HepG2 (cell line): ENCODE results near the gene TUT1. TPM values are rescaled to one million over a fixed set of nuclear protein-coding genes. Genes with fewer than 3 reads are reported as not detected.

ENCODE experiments used
- GATA4 ChIP-seq: sonication (generic); IDR thresholded peaks from 2 replicates; pipeline ENCODE4 v1.6.1; 2016; ENCODE audit warnings: antibody characterized with exemption, low read depth, borderline replicate concordance
- HNRNPLL ChIP-seq: fragments of 200-400 bp; formaldehyde crosslinking; IDR thresholded peaks from 2 replicates; pipeline ENCODE4 v1.6.1; 2017; ENCODE audit warnings: mild to moderate bottlenecking, low read depth, low read length; ENCODE audit not compliant: poor library complexity, severe bottlenecking
- SP5 ChIP-seq: IDR thresholded peaks from 2 replicates; pipeline ENCODE4 v1.6.1; 2016; ENCODE audit warnings: low read depth, borderline replicate concordance
- ZNF256 ChIP-seq: sonication (generic); formaldehyde crosslinking; conservative IDR thresholded peaks from 2 replicates; pipeline ENCODE4 v1.4.0; 2020; ENCODE audit warnings: missing genetic modification reagents
- ZNF333 ChIP-seq: sonication (generic); formaldehyde crosslinking; IDR thresholded peaks from 2 replicates; pipeline ENCODE4 v1.4.0; 2020; ENCODE audit warnings: mild to moderate bottlenecking, missing genetic modification reagents, borderline replicate concordance
- ZNF879 ChIP-seq: sonication (generic); formaldehyde crosslinking; IDR thresholded peaks from 2 replicates; pipeline ENCODE4 v1.8.1; 2023; ENCODE audit warnings: missing genetic modification reagents
- polyA plus RNA-seq, 8 experiments: library from polyadenylated mRNA; depleted of rRNA in 3 of 8; stranded (reverse) in 7 of 8; unstranded in 1 of 8; fragments of >200 nt; fragmentation: Illumina TruSeq in 4 of 8; extraction: Trizol in 4 of 8; gene quantifications; 2 replicates each; pipeline versions ENCODE4 v1.2.1 to v1.2.3, GENCODE V29; 2011 to 2016; ENCODE audit warnings: low read depth in 4 of 8, missing spikeins in 1 of 8, mixed read lengths in 1 of 8; ENCODE audit not compliant: insufficient read depth in 1 of 8
- total RNA-seq, 5 experiments: library from RNA; depleted of rRNA; stranded (reverse); fragments of >200 nt; fragmentation: Illumina TruSeq; extraction: Trizol; gene quantifications; 2 replicates each; pipeline ENCODE4 v1.2.3, GENCODE V29; 2016; ENCODE audit warnings: low read depth in 1 of 5
- TF ChIP-seq, protein P1 (sequence below): sonication (generic); formaldehyde crosslinking; IDR thresholded peaks from 2 replicates; pipeline ENCODE4 v1.5.1; 2020; ENCODE audit warnings: mild to moderate bottlenecking, missing genetic modification reagents
- TF ChIP-seq, protein P2 (sequence below): sonication (generic); formaldehyde crosslinking; conservative IDR thresholded peaks from 2 replicates; pipeline ENCODE4 v1.8.0; 2022; ENCODE audit warnings: missing genetic modification reagents
- TF ChIP-seq, protein P3 (sequence below): sonication (generic); formaldehyde crosslinking; IDR thresholded peaks from 2 replicates; pipeline ENCODE4 v1.8.1; 2023; ENCODE audit warnings: mild to moderate bottlenecking, moderate library complexity, missing genetic modification reagents
- TF ChIP-seq, protein P4 (sequence below): sonication (generic); formaldehyde crosslinking; IDR thresholded peaks from 2 replicates; pipeline ENCODE4 v1.5.0; 2020; ENCODE audit warnings: missing genetic modification reagents
- TF ChIP-seq, protein P5 (sequence below): sonication (generic); formaldehyde crosslinking; IDR thresholded peaks from 2 replicates; pipeline ENCODE4 v1.5.1; 2020; ENCODE audit warnings: missing genetic modification reagents, mild to moderate bottlenecking, borderline replicate concordance
- TF ChIP-seq, protein P6 (sequence below): sonication (generic); formaldehyde crosslinking; IDR thresholded peaks from 2 replicates; pipeline ENCODE4 v1.9.0; 2021; ENCODE audit warnings: missing genetic modification reagents, borderline replicate concordance
- TF ChIP-seq, protein P7 (sequence below): sonication (generic); formaldehyde crosslinking; IDR thresholded peaks from 2 replicates; pipeline ENCODE4 v1.4.0; 2020; ENCODE audit warnings: missing genetic modification reagents

TUT1 gene
- total and polyA plus RNA-seq, 2 of the 13 experiments (the other 11 are each of a cell fraction or from before 2014, with no cell fraction given): 9.7 to 14.3 TPM

DNA sequence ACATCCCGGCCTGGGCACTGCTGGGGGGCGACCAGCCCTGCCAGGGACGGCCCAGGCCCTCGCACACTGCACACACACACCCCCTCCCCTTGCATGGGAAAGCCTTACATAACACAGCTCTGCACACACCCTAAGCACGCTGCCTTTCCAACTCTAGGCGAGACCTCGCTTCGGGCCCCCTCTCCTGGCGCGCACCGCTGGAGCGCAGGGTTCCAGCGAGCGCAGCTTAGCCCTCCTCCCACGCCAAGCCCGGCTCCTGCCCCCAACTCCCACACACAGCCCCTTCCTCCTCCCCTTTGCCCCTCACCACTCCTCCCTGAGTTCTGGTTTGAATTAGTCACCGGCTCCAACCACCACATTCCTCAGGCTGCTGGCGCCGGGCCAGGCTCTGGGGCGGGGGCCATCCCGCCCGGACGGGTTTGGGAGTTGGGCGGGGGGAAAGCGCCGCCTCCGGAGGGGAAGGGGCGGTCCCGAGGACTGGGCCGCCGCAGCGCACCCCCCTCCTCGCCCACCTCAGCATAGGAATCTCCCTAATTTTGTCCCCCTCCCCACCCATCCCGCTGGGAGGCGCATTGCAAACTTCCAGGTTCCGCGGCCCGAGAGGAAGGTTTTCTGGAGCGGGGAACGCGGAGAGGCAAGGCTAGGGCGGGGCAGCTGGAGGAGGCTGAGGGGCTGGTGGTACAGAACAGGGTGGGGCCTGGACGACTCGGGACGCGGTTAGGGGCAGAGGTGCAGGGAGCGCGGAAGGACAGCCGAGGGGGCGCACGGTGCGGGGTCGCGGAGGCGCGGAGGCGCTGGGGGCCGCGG lies 45.7 kb downstream of the TUT1 start (continued):
- TF ChIP-seq, protein P1, sequence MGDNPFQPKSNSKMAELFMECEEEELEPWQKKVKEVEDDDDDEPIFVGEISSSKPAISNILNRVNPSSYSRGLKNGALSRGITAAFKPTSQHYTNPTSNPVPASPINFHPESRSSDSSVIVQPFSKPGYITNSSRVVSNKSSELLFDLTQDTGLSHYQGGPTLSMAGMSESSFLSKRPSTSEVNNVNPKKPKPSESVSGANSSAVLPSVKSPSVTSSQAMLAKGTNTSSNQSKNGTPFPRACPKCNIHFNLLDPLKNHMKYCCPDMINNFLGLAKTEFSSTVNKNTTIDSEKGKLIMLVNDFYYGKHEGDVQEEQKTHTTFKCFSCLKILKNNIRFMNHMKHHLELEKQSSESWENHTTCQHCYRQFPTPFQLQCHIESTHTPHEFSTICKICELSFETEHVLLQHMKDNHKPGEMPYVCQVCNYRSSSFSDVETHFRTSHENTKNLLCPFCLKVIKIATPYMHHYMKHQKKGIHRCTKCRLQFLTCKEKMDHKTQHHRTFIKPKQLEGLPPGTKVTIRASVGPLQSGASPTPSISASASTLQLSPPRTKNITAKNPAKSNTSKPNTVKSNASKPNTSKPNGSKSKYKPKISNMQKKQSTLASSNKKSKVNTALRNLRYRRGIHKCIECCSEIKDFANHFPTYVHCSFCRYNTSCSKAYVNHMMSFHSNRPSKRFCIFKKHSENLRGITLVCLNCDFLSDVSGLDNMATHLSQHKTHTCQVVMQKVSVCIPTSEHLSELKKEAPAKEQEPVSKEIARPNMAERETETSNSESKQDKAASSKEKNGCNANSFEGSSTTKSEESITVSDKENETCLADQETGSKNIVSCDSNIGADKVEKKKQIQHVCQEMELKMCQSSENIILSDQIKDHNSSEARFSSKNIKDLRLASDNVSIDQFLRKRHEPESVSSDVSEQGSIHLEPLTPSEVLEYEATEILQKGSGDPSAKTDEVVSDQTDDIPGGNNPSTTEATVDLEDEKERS (CRISPR knock-in tag): no peak
- TF ChIP-seq SP5 (CRISPR knock-in tag): peak; percentile 82; the same call in 1 of the 2 replicates
- TF ChIP-seq, protein P2, sequence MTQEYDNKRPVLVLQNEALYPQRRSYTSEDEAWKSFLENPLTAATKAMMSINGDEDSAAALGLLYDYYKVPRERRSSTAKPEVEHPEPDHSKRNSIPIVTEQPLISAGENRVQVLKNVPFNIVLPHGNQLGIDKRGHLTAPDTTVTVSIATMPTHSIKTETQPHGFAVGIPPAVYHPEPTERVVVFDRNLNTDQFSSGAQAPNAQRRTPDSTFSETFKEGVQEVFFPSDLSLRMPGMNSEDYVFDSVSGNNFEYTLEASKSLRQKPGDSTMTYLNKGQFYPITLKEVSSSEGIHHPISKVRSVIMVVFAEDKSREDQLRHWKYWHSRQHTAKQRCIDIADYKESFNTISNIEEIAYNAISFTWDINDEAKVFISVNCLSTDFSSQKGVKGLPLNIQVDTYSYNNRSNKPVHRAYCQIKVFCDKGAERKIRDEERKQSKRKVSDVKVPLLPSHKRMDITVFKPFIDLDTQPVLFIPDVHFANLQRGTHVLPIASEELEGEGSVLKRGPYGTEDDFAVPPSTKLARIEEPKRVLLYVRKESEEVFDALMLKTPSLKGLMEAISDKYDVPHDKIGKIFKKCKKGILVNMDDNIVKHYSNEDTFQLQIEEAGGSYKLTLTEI (CRISPR knock-in tag): no peak
- TF ChIP-seq, protein P3, sequence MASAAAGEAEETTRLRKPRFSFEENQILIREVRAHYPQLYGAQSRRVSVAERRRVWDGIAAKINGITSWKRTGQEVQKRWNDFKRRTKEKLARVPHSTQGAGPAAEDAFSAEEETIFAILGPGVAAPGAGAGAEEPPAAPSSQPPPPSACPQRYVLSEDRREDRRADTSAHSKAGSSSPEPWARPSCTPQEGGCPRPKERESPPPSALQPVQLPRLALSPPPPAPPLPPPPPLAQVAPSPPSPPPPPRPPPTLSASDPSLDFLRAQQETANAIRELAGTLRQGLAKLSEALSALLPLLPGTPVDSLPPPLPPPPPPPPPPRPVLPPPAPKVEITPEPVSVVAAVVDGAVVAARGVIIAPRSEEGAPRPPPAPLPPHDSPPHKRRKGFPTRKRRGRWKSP (CRISPR knock-in tag): no peak; the same call in none of the 2 replicates
- TF ChIP-seq, protein P4, sequence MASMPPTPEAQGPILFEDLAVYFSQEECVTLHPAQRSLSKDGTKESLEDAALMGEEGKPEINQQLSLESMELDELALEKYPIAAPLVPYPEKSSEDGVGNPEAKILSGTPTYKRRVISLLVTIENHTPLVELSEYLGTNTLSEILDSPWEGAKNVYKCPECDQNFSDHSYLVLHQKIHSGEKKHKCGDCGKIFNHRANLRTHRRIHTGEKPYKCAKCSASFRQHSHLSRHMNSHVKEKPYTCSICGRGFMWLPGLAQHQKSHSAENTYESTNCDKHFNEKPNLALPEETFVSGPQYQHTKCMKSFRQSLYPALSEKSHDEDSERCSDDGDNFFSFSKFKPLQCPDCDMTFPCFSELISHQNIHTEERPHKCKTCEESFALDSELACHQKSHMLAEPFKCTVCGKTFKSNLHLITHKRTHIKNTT (CRISPR knock-in tag): no peak
- TF ChIP-seq GATA4: no peak
- TF ChIP-seq, protein P5, sequence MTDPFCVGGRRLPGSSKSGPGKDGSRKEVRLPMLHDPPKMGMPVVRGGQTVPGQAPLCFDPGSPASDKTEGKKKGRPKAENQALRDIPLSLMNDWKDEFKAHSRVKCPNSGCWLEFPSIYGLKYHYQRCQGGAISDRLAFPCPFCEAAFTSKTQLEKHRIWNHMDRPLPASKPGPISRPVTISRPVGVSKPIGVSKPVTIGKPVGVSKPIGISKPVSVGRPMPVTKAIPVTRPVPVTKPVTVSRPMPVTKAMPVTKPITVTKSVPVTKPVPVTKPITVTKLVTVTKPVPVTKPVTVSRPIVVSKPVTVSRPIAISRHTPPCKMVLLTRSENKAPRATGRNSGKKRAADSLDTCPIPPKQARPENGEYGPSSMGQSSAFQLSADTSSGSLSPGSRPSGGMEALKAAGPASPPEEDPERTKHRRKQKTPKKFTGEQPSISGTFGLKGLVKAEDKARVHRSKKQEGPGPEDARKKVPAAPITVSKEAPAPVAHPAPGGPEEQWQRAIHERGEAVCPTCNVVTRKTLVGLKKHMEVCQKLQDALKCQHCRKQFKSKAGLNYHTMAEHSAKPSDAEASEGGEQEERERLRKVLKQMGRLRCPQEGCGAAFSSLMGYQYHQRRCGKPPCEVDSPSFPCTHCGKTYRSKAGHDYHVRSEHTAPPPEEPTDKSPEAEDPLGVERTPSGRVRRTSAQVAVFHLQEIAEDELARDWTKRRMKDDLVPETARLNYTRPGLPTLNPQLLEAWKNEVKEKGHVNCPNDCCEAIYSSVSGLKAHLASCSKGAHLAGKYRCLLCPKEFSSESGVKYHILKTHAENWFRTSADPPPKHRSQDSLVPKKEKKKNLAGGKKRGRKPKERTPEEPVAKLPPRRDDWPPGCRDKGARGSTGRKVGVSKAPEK (CRISPR knock-in tag): peak; percentile 47; the same call in 1 of the 2 replicates
- peak; percentile 64 for TF ChIP-seq HNRNPLL
- TF ChIP-seq, protein P6, sequence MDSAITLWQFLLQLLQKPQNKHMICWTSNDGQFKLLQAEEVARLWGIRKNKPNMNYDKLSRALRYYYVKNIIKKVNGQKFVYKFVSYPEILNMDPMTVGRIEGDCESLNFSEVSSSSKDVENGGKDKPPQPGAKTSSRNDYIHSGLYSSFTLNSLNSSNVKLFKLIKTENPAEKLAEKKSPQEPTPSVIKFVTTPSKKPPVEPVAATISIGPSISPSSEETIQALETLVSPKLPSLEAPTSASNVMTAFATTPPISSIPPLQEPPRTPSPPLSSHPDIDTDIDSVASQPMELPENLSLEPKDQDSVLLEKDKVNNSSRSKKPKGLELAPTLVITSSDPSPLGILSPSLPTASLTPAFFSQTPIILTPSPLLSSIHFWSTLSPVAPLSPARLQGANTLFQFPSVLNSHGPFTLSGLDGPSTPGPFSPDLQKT (CRISPR knock-in tag): no peak
- TF ChIP-seq ZNF333 (CRISPR knock-in tag): no peak
- TF ChIP-seq ZNF879 (CRISPR knock-in tag): peak; percentile 79
- TF ChIP-seq, protein P7, sequence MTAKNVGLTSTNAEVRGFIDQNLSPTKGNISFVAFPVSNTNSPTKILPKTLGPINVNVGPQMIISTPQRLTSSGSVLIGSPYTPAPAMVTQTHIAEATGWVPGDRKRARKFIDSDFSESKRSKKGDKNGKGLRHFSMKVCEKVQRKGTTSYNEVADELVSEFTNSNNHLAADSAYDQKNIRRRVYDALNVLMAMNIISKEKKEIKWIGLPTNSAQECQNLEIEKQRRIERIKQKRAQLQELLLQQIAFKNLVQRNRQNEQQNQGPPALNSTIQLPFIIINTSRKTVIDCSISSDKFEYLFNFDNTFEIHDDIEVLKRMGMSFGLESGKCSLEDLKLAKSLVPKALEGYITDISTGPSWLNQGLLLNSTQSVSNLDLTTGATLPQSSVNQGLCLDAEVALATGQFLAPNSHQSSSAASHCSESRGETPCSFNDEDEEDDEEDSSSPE: peak; percentile 30; the same call in 1 of the 2 replicates
- no peak for TF ChIP-seq ZNF256 (CRISPR knock-in tag)
